GM21825 (cell line): ENCODE results near the gene RNF39.

Source experiments
- ATAC-seq: cut with Tn5 transposase; IDR thresholded peaks from one replicate; pipeline ENCODE4 v1.9.1; 2021; ENCODE audit warnings: mild to moderate bottlenecking, moderate library complexity; ENCODE audit not compliant: unreplicated experiment

RNF39 gene

GRCh38 chr6:30020626-30021025 is 54.9 kb downstream of the RNF39 start:
- ATAC-seq: no peak
